Hepatocyte (in vitro differentiated cells): ENCODE results near the gene SLC25A3. TPM values are rescaled to one million over a fixed set of nuclear protein-coding genes. Genes with fewer than 3 reads are reported as not detected.
"Not testable (repeated sequence)": the region's sequence is repeated elsewhere in the genome, so short reads cannot be mapped to it uniquely, and the experiment has no call there.

ENCODE experiments used
- DNase-seq: peaks from one replicate; pipeline ENCODE4 v3.0.0-alpha.2; 2016; ENCODE audit warnings: low spot score
- H2AFZ ChIP-seq: fragments of 200-600 bp; sonication (generic); 2 replicates; pipeline ENCODE4 v1.6.0; 2016; ENCODE audit warnings: antibody characterized with exemption, mild to moderate bottlenecking
- H3K27ac ChIP-seq: fragments of 200-600 bp; sonication (generic); 2 replicates; pipeline ENCODE4 v1.5.1; 2016; ENCODE audit warnings: mild to moderate bottlenecking
- H3K27me3 ChIP-seq: fragments of 200-600 bp; sonication (generic); 2 replicates; pipeline ENCODE4 v1.6.1; 2016
- H3K36me3 ChIP-seq: fragments of 200-600 bp; sonication (generic); replicated peaks from 2 replicates; pipeline ENCODE4 v1.5.1; 2016; ENCODE audit warnings: low read depth; ENCODE audit not compliant: insufficient read depth
- H3K4me1 ChIP-seq: fragments of 200-600 bp; sonication (generic); 2 replicates; pipeline ENCODE4 v1.5.1; 2016; ENCODE audit warnings: mild to moderate bottlenecking, moderate library complexity; ENCODE audit not compliant: insufficient read depth
- H3K4me2 ChIP-seq: fragments of 200-600 bp; sonication (generic); 2 replicates; pipeline ENCODE4 v1.6.0; 2016
- H3K4me3 ChIP-seq: fragments of 200-600 bp; sonication (generic); 2 replicates; pipeline ENCODE4 v1.5.1; 2016; ENCODE audit warnings: mild to moderate bottlenecking
- H3K79me2 ChIP-seq: fragments of 200-600 bp; sonication (generic); 2 replicates; pipeline ENCODE4 v1.6.0; 2017; ENCODE audit warnings: mild to moderate bottlenecking
- H3K9me2 ChIP-seq: fragments of 200-600 bp; sonication (generic); replicated peaks from 2 replicates; pipeline ENCODE4 v1.6.0; 2017; ENCODE audit warnings: mild to moderate bottlenecking; ENCODE audit not compliant: insufficient read depth
- H3K9me3 ChIP-seq: fragments of 200-600 bp; sonication (generic); 2 replicates; pipeline ENCODE4 v1.5.1; 2016; ENCODE audit warnings: low read depth, mild to moderate bottlenecking
- H4K20me1 ChIP-seq: fragments of 200-600 bp; sonication (generic); 2 replicates; pipeline ENCODE4 v1.6.0; 2016; ENCODE audit warnings: mild to moderate bottlenecking; ENCODE audit not compliant: insufficient read depth, poor library complexity, severe bottlenecking
- CTCF ChIP-seq: fragments of 200-600 bp; sonication (generic); IDR thresholded peaks from 2 replicates; pipeline ENCODE4 v1.5.1; 2016; ENCODE audit warnings: antibody characterized with exemption, mild to moderate bottlenecking; ENCODE audit not compliant: poor library complexity
- EZH2 ChIP-seq: fragments of 200-600 bp; sonication (generic); IDR thresholded peaks from 2 replicates; pipeline ENCODE4 v1.6.1; 2016; ENCODE audit warnings: antibody characterized with exemption, mild to moderate bottlenecking, borderline replicate concordance
- EZH2phosphoT487 ChIP-seq: fragments of 200-600 bp; sonication (generic); IDR thresholded peaks from one replicate; pipeline ENCODE4 v1.6.1; 2018; ENCODE audit warnings: antibody characterized with exemption, mild to moderate bottlenecking, low read depth, moderate library complexity; ENCODE audit not compliant: unreplicated experiment, severe bottlenecking
- WGBS: methylation state at CpG from one replicate; pipeline ENCODE4 v1.1.6; 2016; ENCODE audit warnings: low lambda C conversion rate; ENCODE audit errors: missing lambda C conversion rate; 5-methylcytosine and 5-hydroxymethylcytosine counted together
- polyA plus RNA-seq: library from polyadenylated mRNA; unstranded; fragments of >200 nt; fragmentation: Nextera tagmentation; extraction: Ambion mirVana; gene quantifications from 2 replicates; pipeline ENCODE4 v1.2.1, GENCODE V29; 2016
- total RNA-seq: library from RNA; depleted of rRNA; stranded (reverse); fragments of >200 nt; gene quantifications from 2 replicates; pipeline ENCODE4 v1.2.3, GENCODE V29; 2014

Gene SLC25A3
- total and polyA plus RNA-seq, 2 experiments from 2014 or later, result 423 to 871 TPM

- Histone ChIP-seq H4K20me1 (no peaks in the 10 kb centered on the region), H3K9me2 (no peaks in the 10 kb centered on the region), H2AFZ (no peak overlapping the region), H3K27me3 (no peaks in the 10 kb centered on the region), H3K4me1 (no peaks in the 10 kb centered on the region), H3K9me3 (no peaks in the 10 kb centered on the region), H3K4me2 (no peak overlapping the region), H3K4me3 (no peak overlapping the region), H3K36me3 (no peaks in the 10 kb centered on the region), H3K27ac (no peak overlapping the region), H3K79me2 (no peaks in the 10 kb centered on the region)
- TF ChIP-seq EZH2phosphoT487 (no peak), CTCF (no peak), EZH2 (no peak)
- DNase-seq, result no peak
- WGBS, result 76% methylated on average over 5 of the region's 5 CpGs
Observed at GRCh38 chr12:98549371-98550110, 43.9 kb upstream of the SLC25A3 start.

- Histone ChIP-seq H3K36me3 (no peaks in the 10 kb centered on the region), H3K27me3 (no peaks in the 10 kb centered on the region), H3K79me2 (no peaks in the 10 kb centered on the region), H3K4me2 (no peak overlapping the region), H2AFZ (no peak overlapping the region), H3K4me3 (no peak overlapping the region), H3K27ac (no peak overlapping the region), H3K9me2 (no peaks in the 10 kb centered on the region), H3K4me1 (no peaks in the 10 kb centered on the region), H3K9me3 (no peaks in the 10 kb centered on the region), H4K20me1 (no peaks in the 10 kb centered on the region)
- WGBS, result 91% methylated on average over 3 of the region's 3 CpGs
- DNase-seq, result no peak
- TF ChIP-seq EZH2phosphoT487 (no peak), EZH2 (no peak), CTCF (no peak)
Observed at GRCh38 chr12:98551787-98552186, 41.7 kb upstream of the SLC25A3 start.

- H3K36me3 ChIP-seq, H3K4me3 ChIP-seq, H3K9me3 ChIP-seq, DNase-seq, H3K27me3 ChIP-seq, H3K9me2 ChIP-seq, H4K20me1 ChIP-seq, H3K79me2 ChIP-seq, H3K4me2 ChIP-seq, H2AFZ ChIP-seq, H3K27ac ChIP-seq, H3K4me1 ChIP-seq: not testable (repeated sequence)
- WGBS, result 94% methylated on average over 4 of the region's 4 CpGs
Observed at GRCh38 chr12:98558097-98558496, 35.4 kb upstream of the SLC25A3 start.

- 0% methylated on average over 1 of the region's 1 CpG for WGBS
- Histone ChIP-seq H2AFZ (no peak overlapping the region), H3K79me2 (no peaks in the 10 kb centered on the region), H3K9me2 (no peaks in the 10 kb centered on the region), H3K4me1 (no peaks in the 10 kb centered on the region), H3K36me3 (no peaks in the 10 kb centered on the region), H3K4me3 (no peak overlapping the region), H3K9me3 (no peaks in the 10 kb centered on the region), H3K27ac (no peak overlapping the region), H3K4me2 (no peak overlapping the region), H4K20me1 (no peaks in the 10 kb centered on the region), H3K27me3 (no peaks in the 10 kb centered on the region)
- TF ChIP-seq EZH2 (no peak), CTCF (no peak), EZH2phosphoT487 (no peak)
- no peak for DNase-seq
Observed at GRCh38 chr12:98559666-98560065, 33.8 kb upstream of the SLC25A3 start.
